GM21367 (cell line): Measurements from ENCODE around the gene UBR4.

Experiments
- ATAC-seq: cut with Tn5 transposase; IDR thresholded peaks from one replicate; pipeline ENCODE4 v1.9.1; 2021; ENCODE audit not compliant: unreplicated experiment

The UBR4 gene

DNA sequence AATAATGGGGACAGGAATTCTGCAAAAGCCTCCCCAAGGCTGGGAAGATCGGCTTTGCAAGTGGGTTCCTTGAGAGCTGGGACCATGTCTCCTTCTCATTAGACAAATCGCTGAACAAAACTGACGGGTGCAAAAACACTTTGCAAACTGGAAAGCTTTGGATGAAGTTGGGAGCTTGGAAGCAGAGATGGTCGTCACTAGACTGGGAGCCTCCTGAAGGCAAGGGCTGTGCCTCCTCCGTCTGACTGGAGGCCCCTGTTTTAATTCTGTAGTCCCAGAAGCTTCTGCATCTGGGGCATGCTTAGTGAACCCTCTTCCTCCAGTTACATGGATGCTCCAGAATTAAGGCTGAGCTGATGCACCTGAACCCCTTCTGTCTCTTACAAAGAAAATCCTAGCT is 171.3 kb downstream of the UBR4 start:
- no peak for ATAC-seq

GRCh38 chr1:19038096-19038495 is 172.0 kb downstream of the UBR4 start:
- ATAC-seq = no peak

DNA sequence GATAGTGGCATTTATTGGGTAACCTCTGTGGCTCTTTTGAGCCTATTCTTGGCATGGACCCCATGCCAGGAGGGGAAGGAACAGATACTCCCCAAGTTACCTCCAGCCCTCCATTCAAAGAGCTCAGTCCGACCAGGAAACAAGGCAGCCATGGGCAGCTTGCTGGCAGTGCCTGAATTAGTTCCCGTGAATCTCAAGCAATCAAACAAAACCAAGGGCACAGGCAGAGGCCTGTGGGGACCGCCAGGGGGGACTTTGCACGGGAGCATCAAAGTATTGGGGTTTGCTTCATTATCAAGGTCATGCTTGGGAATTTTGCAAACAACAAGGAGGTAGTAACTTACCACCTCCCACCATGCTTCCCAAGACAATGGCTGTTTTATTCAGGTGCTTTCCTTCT is 172.4 kb downstream of the UBR4 start:
- no peak for ATAC-seq

- ATAC-seq = no peak
Measured at GRCh38 chr1:19036813-19037605, 173.1 kb downstream of the UBR4 start.

GRCh38 chr1:19036041-19036812 is 173.8 kb downstream of the UBR4 start:
- no peak for ATAC-seq

- no peak for ATAC-seq
Measured at GRCh38 chr1:19035377-19036040, 174.6 kb downstream of the UBR4 start.

- ATAC-seq = no peak
Measured at GRCh38 chr1:19034721-19035120, 175.3 kb downstream of the UBR4 start.

GRCh38 chr1:19033926-19034680 is 176.0 kb downstream of the UBR4 start:
- ATAC-seq = no peak

- no peak for ATAC-seq
Measured at GRCh38 chr1:19033515-19033839, 176.6 kb downstream of the UBR4 start.

DNA sequence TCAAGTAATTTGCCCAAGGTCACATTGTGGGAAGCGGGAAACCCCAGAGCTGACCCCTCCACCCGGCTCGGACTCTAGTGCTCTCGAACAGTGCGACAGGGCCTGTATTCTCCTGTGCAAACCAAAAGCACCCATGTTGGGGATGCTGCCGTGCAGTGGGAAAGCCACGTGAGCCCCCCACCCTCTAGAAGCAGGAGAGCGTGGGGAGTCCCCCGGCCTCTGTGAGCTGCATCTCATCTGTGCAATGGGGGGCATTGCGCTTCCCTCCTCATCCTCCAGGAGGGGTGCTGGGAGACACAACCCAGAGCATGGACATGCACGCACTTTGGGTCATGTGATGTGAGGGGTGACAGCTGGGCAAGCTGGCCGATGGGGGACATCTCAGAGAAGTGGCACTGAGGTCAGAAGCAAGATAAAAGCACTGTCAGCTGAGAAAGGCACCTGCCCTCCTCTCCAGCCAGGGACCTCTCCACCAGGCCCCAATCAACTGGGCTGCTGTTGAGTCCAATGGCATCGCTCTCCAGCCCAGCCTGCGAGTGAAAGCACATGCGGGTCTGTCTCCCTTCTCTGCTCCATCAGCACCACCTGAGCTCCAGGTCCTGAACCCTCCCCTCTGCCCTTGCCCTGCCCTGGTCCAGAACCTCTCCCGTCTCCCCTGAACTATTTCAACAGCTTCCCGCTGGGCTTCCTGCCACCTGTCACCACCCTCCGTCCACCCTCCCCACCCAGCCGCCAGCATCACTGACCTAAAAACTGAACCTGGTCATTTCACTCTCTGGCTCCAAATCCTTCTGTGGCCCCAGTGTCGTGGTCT is 177.2 kb downstream of the UBR4 start:
- ATAC-seq = no peak

DNA sequence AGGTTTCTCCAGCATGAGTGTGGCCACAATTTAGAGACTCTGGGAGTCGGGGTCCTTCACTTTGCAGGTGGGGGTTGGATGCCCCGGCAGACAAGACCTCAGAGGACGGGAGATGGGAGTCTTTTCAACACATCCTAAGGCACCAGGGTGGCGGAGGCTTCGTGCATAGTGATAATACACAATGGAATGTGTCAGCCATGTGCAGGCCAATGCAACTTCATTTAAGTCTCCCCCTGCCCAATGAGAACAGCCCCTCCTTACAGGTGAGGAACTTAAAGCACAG is 177.7 kb downstream of the UBR4 start:
- ATAC-seq = no peak

DNA sequence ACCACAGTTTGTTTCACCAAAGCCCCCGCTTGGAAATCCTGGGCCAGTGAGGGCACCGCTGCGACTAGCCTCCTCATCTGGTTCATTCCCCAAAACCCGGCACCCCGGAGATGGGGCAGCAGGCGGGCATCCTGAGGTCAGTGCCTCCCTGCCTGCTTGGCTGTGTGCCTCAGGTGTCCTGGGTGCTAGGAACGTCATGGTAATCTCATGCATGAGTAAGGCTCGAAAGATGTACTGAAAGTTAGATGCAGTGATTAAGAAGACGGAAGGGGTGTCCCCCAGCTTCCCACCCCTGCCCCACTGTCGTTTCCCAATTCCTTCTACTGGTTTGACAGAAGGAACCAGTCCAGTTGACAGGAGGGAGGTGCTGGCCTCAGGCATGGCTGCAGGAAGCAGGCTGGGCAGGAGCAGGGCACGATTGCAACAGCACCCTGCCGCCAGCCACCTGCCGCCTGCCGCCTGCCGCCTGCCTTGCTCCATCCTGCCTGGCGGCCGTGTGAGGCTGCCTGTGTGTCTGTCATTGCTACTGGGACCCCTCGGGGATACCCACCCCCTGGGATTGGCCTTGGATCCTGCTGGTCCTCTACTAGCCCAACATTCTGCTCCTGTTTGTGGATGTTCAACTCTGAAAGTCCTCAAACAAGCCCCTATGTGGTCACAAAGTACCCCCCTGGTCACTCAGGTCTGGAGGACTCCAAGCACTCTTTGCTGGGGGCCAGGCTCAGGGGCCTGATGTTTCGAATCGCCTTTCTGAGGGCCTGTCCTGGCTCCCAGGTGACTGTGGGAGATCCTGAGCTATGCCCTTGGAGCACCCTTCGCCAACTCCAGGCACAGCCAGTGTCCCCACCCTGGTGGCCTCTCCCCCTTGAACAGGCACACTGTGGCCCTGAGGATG is 180.6 kb downstream of the UBR4 start:
- no peak for ATAC-seq

DNA sequence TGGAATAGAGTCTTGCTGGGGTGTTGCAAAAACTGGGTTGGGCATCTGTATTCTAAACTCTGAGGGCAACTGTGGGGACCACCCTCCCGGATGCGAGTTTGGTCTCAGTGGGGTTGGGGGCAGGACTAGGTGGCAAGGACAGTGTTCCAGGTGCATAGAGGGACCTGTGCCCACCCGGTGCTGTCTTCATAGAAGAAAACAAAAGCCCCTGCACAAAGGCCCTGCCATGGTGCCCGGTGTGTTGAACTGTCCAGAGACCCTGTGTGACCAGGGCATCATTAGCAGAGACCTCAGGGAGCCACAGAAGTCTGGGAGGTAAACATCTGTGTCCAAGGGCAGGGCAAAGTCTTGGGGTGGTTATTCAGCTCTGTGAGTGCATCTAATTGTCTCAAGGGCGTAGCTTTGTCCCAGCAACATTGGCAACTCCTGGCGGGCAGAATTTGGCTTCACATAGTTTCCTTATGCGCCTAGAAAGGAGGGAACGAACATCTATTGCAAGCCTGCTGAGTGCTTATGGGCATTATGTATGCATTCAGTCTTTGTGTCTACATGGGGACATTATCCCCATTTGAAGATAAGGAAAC is 181.4 kb downstream of the UBR4 start:
- no peak for ATAC-seq

GRCh38 chr1:19028110-19028509 is 182.0 kb downstream of the UBR4 start:
- ATAC-seq = no peak
